Astrocyte (in vitro differentiated cells and primary cell): ENCODE measurements around the gene UGT2B28. TPM values are rescaled to one million over a fixed set of nuclear protein-coding genes. Genes with fewer than 3 reads are reported as not detected.
"Not testable (repeated sequence)": the region's sequence is repeated elsewhere in the genome, so short reads cannot be mapped to it uniquely, and the experiment has no call there.

Experiments used
- DNase-seq: peaks from one replicate; pipeline ENCODE4 v3.0.0-alpha.2; 2010; ENCODE audit warnings: low read depth
- FAIRE-seq: peaks from 2 replicates; lab custom pipeline; 2011; peaks lifted over from hg19 to GRCh38; lab: Jason Lieb, UNC
- H2AFZ ChIP-seq: 2 replicates; pipeline ENCODE4 v1.6.0; 2012; ENCODE audit warnings: low read depth, low read length, inconsistent platforms
- H3K27ac ChIP-seq: 2 replicates; pipeline ENCODE4 v1.5.1; 2011; ENCODE audit warnings: low read depth, low read length, inconsistent platforms
- H3K27me3 ChIP-seq: 2 replicates; pipeline ENCODE4 v1.6.0; 2011; ENCODE audit warnings: low read length, inconsistent platforms; ENCODE audit not compliant: insufficient read depth
- H3K36me3 ChIP-seq: 2 replicates; pipeline ENCODE4 v1.5.1; 2011; ENCODE audit warnings: low read length, inconsistent platforms; ENCODE audit not compliant: insufficient read depth
- H3K4me1 ChIP-seq: 2 replicates; pipeline ENCODE4 v1.5.1; 2011; ENCODE audit warnings: low read length, inconsistent platforms; ENCODE audit not compliant: insufficient read depth
- H3K4me2 ChIP-seq: 2 replicates; pipeline ENCODE4 v1.6.0; 2012; ENCODE audit warnings: low read length, inconsistent platforms
- H3K4me3 ChIP-seq: 2 replicates; pipeline ENCODE4 v1.5.1; 2011; ENCODE audit warnings: low read depth, mild to moderate bottlenecking, low read length, inconsistent platforms; ENCODE audit not compliant: insufficient read depth
- H3K79me2 ChIP-seq: 2 replicates; pipeline ENCODE4 v1.6.0; 2012; ENCODE audit warnings: mild to moderate bottlenecking, low read length, inconsistent platforms; ENCODE audit not compliant: insufficient read depth
- H3K9ac ChIP-seq: 2 replicates; pipeline ENCODE4 v1.6.0; 2012; ENCODE audit warnings: mild to moderate bottlenecking, low read length, inconsistent platforms
- H3K9me3 ChIP-seq: 2 replicates; pipeline ENCODE4 v1.5.1; 2012; ENCODE audit warnings: low read depth, mild to moderate bottlenecking, low read length, inconsistent platforms; ENCODE audit not compliant: insufficient read depth
- H4K20me1 ChIP-seq: 2 replicates; pipeline ENCODE4 v1.6.0; 2012; ENCODE audit warnings: low read length, inconsistent platforms; ENCODE audit not compliant: insufficient read depth
- H3K27ac Mint-ChIP-seq: one replicate; pipeline ENCODE4 v1.8.0; 2021; ENCODE audit warnings: mild to moderate bottlenecking, mixed read lengths; ENCODE audit not compliant: unreplicated experiment
- H3K27me3 Mint-ChIP-seq: one replicate; pipeline ENCODE4 v1.8.0; 2021; ENCODE audit warnings: low read depth, mixed read lengths; ENCODE audit not compliant: unreplicated experiment
- H3K36me3 Mint-ChIP-seq: one replicate; pipeline ENCODE4 v1.8.0; 2021; ENCODE audit warnings: low read depth, mixed read lengths; ENCODE audit not compliant: unreplicated experiment
- H3K4me1 Mint-ChIP-seq: one replicate; pipeline ENCODE4 v1.8.0; 2021; ENCODE audit warnings: low read depth, mixed read lengths; ENCODE audit not compliant: unreplicated experiment
- H3K4me3 Mint-ChIP-seq: one replicate; pipeline ENCODE4 v1.8.0; 2021; ENCODE audit warnings: mild to moderate bottlenecking, moderate library complexity, mixed read lengths; ENCODE audit not compliant: unreplicated experiment
- H3K9me3 Mint-ChIP-seq: one replicate; pipeline ENCODE4 v1.8.0; 2021; ENCODE audit warnings: mild to moderate bottlenecking, mixed read lengths; ENCODE audit not compliant: unreplicated experiment
- total RNA-seq: library from RNA; stranded (reverse); gene quantifications from 2 replicates; pipeline ENCODE4 v1.2.1, GENCODE V29; 2021

The UGT2B28 gene
- total RNA-seq, 1 donor from 2014 or later: not detected

DNA sequence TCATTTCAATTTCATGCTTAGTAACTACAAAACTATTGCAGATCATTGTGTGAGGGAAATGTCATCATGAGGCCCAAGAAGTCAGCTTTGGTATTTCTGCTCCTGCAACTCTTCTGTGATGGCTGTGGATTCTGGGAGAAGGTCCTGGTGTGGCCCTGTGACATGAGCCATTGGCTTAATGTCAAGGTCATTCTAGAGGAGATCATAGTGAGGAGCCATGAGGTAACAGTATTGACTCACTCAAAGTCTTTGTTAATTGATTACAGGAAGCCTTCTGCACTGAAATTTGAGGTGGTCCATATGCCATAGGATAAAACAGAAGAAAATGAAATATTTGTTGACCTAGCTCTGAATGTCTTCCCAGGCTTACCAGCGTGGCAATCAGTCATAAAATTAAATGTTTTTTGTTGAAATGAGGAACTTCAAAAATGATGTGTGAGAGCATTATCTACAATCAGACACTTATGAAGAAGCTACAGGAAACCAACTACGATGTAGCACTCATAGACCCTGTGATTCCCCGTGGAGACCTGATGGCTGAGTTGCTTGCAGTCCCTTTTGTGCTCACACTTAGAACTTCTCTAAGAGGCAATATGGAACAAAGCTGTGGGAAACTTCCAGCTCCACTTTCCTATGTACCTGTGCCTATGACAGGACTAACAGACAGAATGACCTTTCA is 37.6 kb upstream of the UGT2B28 start:
- H3K9me3 ChIP-seq, H3K4me3 ChIP-seq, H3K4me1 Mint-ChIP-seq, DNase-seq, H3K36me3 Mint-ChIP-seq, H3K27me3 Mint-ChIP-seq, H3K4me3 Mint-ChIP-seq, H3K4me1 ChIP-seq, FAIRE-seq, H4K20me1 ChIP-seq, H3K4me2 ChIP-seq, H3K36me3 ChIP-seq, H3K9ac ChIP-seq, H3K27ac Mint-ChIP-seq, H3K9me3 Mint-ChIP-seq, H3K79me2 ChIP-seq, H3K27me3 ChIP-seq, H2AFZ ChIP-seq, H3K27ac ChIP-seq: not testable (repeated sequence)

DNA sequence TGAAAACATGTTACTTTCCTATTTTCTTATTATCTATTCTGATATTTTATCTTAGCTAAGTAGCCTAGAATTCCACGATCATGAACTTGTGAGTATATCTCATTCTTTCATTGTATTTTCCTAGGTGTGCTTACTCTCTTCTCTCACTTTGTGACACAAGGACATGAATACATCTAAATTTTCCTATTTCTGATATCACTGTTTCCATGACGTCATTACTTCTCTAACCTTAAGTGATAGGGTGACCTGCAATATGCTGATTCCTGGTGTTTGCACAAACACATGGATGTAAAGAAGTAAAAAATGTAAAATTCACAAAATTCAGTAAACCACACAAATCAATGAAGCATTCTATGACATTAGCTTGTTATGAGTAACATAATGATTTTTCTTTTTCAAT is 29.4 kb upstream of the UGT2B28 start:
- FAIRE-seq, H3K4me1 ChIP-seq, H3K27ac Mint-ChIP-seq, H3K4me3 Mint-ChIP-seq, H3K4me3 ChIP-seq, H3K79me2 ChIP-seq, DNase-seq, H3K36me3 Mint-ChIP-seq, H3K4me1 Mint-ChIP-seq, H3K9ac ChIP-seq, H3K27me3 ChIP-seq, H3K36me3 ChIP-seq, H3K4me2 ChIP-seq, H3K27me3 Mint-ChIP-seq, H4K20me1 ChIP-seq, H2AFZ ChIP-seq, H3K9me3 ChIP-seq, H3K9me3 Mint-ChIP-seq, H3K27ac ChIP-seq: not testable (repeated sequence)

- not testable (repeated sequence) for H3K9me3 Mint-ChIP-seq, H3K4me2 ChIP-seq, H3K4me3 Mint-ChIP-seq
These were observed 27.0 kb upstream of the UGT2B28 start for GRCh38 chr4:69253147-69253772.

DNA sequence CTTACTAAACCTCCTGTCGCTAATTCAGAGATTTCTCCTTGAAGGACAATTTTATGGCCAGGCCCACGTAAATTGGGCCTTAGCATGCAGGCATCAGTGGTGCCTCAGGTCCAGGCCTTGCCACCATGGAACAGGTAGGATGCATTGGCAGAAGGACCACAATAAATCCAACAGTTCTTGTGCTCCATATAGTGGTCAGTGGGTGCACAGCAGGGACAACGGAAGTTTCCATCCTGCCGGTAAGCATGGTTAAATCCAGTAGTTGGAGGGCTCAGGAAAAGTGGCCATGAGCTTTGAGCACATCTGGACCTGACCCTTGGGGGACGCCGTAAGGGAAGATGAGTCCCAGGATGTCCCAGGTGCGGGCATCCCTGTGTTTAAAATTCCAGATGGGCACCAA is 11.7 kb upstream of the UGT2B28 start:
- not testable (repeated sequence) for H3K4me2 ChIP-seq, H3K9me3 Mint-ChIP-seq, H3K27ac ChIP-seq, H3K4me1 ChIP-seq, H3K27ac Mint-ChIP-seq, H3K4me1 Mint-ChIP-seq, H2AFZ ChIP-seq, H3K27me3 Mint-ChIP-seq, H3K4me3 Mint-ChIP-seq, H3K27me3 ChIP-seq, H3K36me3 Mint-ChIP-seq, DNase-seq, H3K79me2 ChIP-seq, FAIRE-seq, H3K4me3 ChIP-seq, H3K9ac ChIP-seq, H3K36me3 ChIP-seq, H3K9me3 ChIP-seq, H4K20me1 ChIP-seq

More at GRCh38 chr4:69253147-69253772, 27.0 kb upstream of the UGT2B28 start:
- H4K20me1 ChIP-seq, H3K4me3 ChIP-seq, H3K4me1 Mint-ChIP-seq, H2AFZ ChIP-seq, H3K9me3 ChIP-seq, H3K27ac ChIP-seq, H3K36me3 Mint-ChIP-seq, H3K4me1 ChIP-seq, H3K27ac Mint-ChIP-seq, H3K79me2 ChIP-seq, H3K36me3 ChIP-seq, FAIRE-seq, DNase-seq, H3K27me3 Mint-ChIP-seq, H3K9ac ChIP-seq, H3K27me3 ChIP-seq: not testable (repeated sequence)

- H3K9ac ChIP-seq, H3K4me3 Mint-ChIP-seq, H3K36me3 Mint-ChIP-seq, H3K4me1 Mint-ChIP-seq, H3K79me2 ChIP-seq, H3K4me1 ChIP-seq, H3K27me3 ChIP-seq, H2AFZ ChIP-seq, DNase-seq, H3K9me3 Mint-ChIP-seq, H3K4me3 ChIP-seq, H3K27ac Mint-ChIP-seq, H3K9me3 ChIP-seq, H3K36me3 ChIP-seq, FAIRE-seq, H3K27me3 Mint-ChIP-seq, H3K27ac ChIP-seq, H4K20me1 ChIP-seq, H3K4me2 ChIP-seq: not testable (repeated sequence)
These were observed 16.1 kb downstream of the UGT2B28 start for GRCh38 chr4:69296356-69296755.

GRCh38 chr4:69308426-69309033 is 28.3 kb downstream of the UGT2B28 start:
- not testable (repeated sequence) for H3K79me2 ChIP-seq, H3K9ac ChIP-seq, H3K4me3 Mint-ChIP-seq, H3K36me3 Mint-ChIP-seq, H3K27me3 ChIP-seq, H4K20me1 ChIP-seq, H3K27me3 Mint-ChIP-seq, FAIRE-seq, H3K4me3 ChIP-seq, H3K9me3 ChIP-seq, DNase-seq, H3K4me1 Mint-ChIP-seq, H3K36me3 ChIP-seq, H3K27ac ChIP-seq, H2AFZ ChIP-seq, H3K27ac Mint-ChIP-seq, H3K9me3 Mint-ChIP-seq, H3K4me2 ChIP-seq, H3K4me1 ChIP-seq
